ENCODE measurements around the gene KRTAP10-2.

Gene KRTAP10-2

DNA sequence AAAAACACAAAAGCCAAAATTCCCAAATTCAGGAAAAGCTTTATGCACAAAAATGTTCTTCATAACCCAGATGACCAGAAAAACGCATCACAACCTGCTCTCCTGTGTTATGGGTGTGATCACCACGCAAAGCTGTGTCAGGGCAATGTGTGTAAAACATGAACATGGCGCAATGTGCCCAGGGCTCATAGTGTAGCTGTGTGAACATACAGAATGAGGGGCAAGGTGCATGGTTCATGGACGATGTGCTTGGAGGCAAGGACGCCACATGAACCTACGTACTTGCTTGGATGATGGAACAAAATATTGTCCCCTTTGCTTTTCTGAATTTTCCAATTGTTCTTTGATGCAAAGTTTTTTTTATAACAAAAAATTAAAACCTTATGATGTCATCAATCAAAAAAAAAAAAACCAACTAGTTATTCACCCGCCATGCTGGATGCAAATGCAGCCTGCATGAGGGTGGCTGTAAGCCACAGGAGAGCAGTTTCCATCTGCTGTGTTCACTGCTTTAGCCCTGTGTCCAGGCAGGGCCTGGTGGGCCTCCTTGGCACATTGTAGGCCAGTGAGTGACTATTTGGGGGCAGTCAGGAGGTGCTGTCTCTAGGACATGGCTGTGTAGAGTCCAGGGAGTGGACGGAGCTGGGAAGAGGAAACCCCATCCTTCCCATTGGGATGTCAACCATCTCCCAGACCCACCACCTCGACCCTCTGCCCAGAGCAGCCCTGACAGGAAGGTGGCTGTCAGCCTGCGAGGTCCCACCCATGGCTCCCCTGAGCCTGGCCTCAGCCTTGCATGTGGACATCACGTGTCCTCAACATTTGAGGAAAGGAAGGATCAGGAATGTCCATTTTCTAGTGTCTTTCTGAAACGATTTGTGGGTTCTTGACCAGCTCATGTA lies 25.0 kb downstream of the KRTAP10-2 start:
- no peak for DNase-seq (ENCODE audit: low read depth in 2 of 2)

DNA sequence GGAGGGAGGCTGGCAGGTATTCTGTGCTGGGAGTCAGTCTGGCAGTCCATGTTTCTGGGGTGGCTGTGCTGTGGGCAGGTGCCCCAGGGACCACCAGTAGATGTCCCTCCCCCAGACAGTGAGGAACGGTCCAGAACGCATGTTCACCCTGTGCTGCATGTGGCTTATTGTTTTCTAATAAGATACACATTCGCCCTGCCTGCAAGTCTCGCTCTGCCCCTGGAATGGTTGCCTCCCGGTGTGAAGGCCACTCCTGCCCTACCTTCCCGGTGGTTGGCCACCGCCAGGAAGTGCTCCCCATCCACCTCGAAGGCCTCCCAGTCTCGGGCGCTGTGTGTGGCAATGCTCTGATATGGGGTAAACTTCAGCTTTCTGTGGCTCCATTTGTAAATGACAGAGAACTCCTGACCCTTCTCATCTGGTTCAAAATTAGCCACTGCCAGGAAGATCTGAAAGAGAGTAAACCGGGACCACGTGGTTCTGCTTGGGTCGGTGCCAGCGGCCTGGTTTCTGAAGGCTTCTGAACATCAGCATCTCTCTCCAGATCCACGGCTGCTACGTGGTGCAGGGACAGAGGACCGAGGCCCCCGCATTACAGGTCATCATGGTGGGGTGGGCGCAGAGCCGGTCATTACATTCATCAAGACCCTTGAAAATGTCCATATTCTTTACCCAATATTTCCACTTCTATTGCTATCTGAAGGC lies 25.8 kb downstream of the KRTAP10-2 start:
- no peak for DNase-seq (ENCODE audit: low read depth in 2 of 2)

DNA sequence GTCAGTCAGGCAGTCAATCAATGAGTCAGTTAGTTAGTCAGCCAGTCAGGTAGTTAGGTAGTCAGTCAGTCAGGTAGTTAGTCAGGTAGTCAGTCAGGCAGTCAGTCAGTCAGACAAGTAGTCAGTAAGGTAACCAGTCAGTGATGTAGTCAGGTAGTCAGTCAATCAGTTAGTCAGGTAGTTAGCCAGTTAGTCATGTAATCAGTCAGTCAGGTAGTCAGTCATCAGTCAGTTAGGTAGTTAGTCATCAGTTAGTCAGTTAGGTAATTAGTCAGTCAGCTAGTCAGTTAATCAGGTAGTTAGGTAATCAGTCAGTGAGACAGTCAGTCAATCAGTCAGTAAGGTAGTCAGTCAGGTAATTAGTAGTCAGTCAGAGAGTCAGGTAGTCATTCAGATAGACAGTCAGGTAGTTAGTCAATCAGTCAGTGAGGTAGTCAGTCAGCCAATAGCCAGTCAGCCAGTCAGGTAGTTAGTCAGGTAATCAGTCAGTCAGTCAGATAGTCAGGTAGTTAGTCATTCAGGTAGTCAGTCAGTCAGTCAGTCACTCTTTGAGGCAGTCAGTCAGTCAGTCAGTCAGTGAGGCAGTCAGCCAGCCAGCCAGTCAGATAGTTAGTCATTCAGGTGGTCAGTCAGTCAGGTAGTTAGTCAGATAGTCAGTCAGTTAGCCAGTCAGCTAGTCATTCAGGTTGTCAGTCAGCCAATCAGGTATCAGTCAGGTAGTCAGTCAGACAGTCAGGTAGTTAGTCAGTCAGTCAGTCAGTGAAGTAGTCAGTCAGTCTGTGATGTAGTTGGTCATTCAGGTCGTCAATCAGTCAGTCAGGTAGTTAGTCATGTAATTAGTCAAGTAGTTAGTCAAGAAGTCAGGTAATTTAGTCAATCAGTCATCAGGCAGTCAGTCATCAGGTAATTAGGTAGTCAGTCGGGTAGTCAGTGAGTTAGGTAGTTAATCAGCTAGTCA lies 26.6 kb downstream of the KRTAP10-2 start:
- DNase-seq (ENCODE audit: low read depth in 2 of 2) = no peak

DNA sequence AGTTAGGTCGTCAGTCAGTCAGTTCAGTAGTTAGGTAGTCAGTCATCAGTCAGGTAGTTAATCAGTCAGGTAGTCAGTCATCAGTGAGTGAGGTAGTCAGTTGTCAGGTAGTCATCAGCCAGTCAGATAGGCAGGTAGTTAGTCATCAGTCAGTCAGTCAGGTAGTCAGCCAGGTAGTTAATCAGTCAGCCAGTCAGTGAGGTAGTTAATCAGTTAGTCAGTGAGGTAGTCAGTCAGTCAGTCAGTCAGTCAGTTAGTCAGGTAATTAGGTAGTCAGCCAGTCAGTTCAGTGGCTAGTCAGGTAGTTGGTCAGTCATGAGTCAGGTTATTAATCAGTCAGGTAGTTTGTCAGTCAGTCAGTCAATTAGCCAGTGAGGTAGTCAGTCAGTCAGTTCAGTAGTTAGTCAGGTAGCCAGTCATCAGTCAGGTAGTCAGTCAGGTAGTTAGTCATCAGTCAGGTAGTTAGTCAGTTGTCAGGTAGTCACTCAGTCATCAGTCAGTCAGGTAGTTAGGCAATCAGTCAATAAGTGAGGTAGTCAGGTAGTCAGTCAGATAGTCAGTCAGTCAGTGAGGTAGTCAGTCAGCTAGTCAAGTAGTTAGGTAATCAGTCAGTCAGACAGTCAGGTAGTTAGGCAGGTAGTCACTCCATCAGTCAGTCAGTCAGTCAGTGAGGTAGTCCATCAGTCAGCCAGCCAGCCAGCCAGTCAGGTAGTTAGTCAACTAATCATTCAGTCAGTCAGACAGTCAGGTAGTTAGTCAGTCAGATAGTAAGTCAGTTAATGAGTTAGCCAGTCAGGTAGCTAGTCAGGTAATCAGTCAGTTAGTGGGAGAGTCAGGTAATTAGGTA lies 27.5 kb downstream of the KRTAP10-2 start:
- no peak for DNase-seq (ENCODE audit: low read depth in 2 of 2)

- no peak for DNase-seq (ENCODE audit: low read depth in 2 of 2)
Observed at GRCh38 chr21:44522753-44523204, 28.5 kb downstream of the KRTAP10-2 start.

DNA sequence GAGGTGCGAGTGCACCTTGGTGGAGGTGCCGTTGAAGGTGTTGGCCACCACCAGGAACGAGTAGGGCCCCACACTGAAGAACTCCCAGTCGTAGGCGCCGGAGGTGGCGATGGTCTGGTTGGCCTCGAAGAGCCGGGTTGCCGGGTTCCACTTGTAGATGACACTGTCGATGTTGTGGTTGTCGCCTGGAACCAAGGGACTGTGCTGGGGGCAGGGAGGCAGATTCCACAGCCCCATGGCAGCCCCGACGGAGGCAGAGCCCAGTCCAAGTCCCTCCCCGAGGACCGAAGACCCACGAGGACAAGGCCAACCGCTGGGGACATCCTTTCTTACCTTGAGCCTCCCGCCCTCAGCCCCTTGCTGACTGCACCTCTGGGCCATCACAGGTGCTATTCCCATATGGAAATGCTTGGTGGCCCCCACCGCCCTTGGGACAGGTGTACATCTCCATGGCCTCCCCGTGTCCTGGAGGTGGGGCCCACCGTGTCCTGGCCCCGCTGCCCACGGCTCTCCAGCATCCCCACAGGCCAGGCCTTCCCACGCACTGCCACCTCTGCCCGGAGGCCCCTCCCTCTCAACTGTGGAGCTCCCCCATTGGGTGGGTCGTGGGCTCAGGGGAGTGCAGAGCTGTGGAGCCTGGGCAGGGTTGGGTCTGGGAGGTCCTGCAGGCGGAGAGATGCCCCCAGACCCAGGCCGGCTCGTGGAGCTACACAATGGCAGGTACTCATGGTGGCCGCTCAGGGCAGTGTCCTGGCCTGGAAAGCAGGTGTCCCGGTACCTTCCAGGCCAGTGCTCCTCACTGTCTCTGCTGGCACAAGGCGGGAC lies 29.2 kb downstream of the KRTAP10-2 start:
- no peak for DNase-seq (ENCODE audit: low read depth in 2 of 2)

- DNase-seq (ENCODE audit: low read depth in 2 of 2) = no peak
Observed at GRCh38 chr21:44521301-44521927, 29.9 kb downstream of the KRTAP10-2 start.

DNA sequence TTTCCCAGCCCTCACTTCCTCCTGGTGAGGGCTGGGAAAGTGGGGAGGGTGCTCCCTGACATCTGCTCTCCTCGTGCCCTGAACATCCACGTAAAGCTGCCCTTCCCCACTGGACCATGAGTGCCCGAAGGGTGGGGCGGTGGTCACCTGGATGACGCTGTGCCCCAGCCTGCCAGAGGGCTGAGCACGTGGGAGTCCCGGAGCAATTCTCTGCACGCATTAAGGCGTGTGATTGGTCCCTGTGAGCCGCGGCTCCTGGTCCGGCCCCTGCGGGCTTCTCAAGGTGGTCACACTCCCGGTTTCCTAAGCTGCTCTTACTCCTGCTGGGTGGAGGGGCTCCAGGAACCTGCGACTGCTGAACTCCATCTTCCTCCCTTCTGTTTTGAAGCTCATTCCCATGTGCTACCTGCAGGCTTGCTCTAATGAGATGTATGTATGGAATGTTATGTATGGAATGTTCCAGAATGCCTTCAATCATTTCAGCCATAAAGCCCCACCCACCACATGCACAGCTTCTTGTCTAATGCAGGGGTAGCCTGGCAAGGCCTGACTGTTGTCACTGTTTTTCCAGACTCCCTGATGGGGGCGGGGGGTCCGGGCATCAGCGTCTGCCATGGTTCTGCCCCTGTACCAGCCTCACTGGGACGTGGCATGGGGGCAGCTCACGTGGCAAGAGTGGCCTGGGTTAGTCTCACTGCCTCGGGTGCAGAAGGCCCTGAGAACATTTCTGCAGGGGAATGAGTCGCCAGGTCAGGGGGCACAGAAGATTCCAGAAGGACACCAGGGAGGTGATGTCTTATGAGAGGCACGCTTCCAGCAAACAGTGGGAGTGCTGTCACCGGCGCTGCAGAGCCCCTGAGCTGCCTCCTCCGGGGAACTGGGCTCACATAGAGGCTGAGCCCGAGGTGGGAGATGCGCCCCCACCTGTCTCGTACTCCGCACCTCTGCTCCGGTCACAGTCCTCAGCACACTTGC lies 30.7 kb downstream of the KRTAP10-2 start:
- DNase-seq (ENCODE audit: low read depth in 2 of 2) = no peak

DNA sequence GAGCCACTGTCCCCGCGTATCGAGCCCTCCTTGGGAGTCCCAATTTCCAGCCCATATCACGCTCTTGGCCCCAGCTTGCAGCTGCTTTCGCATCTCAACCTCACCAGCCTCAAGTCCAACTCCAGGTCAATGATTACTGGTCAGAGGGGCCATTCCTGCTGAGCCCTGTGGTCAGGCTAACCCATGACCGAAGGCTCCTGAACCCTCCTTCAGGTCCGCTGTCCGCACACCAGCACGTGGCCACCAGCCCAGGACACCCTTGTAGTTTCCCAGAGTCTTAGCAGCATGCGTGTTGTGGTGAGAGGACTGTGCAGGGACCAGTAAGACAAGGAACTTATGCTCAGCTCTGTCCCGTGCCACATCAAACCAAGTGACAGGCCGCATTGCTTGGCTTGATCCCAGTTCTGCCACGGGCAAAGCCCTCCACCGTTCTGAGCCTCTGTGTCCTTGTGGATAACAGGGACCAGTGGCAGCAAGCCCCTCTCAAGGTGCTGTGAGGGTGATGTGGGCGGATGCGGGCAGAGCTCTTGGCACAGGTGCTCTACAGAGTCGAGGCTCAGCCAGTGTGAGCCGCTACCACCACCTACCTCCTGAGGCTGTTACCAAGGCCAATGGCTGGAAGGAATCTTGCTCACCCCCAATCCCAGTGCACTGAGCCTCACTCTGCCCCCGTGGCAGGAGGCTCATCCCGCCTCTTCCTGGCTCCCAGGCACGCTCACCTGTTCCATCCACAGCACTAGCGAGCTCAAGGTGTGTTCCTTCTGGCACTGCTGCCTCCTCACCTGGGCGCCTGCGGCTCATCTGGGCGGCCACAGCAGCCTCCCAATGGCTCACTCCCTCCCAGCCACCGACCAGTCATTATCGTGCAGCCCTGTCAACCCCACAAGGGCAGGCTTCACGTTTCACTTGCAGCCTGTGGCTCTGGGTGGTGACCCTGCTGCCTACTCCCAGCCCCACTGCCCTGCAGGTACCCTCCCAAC lies 31.7 kb downstream of the KRTAP10-2 start:
- no peak for DNase-seq (ENCODE audit: low read depth in 2 of 2)

DNA sequence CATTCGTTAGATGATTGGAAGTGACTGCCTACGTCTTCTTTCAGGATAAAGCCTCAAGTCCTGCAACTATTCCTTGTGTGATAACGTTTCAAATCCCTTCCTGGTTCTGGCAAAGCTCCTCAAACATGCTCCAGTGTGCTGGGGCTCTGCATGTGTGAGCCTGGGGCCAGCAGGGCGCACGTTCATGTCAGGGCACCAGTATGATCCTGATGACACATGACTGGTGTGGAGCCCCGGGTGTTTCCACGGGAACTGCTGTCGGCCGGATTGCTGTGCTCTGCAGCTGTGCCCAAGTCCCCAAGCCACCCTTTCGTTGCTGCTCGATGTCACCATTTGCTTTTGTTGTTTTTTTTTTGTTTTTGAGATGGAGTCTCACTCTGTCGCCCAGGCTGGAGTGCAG lies 32.6 kb downstream of the KRTAP10-2 start:
- DNase-seq (ENCODE audit: low read depth in 2 of 2) = no peak

DNA sequence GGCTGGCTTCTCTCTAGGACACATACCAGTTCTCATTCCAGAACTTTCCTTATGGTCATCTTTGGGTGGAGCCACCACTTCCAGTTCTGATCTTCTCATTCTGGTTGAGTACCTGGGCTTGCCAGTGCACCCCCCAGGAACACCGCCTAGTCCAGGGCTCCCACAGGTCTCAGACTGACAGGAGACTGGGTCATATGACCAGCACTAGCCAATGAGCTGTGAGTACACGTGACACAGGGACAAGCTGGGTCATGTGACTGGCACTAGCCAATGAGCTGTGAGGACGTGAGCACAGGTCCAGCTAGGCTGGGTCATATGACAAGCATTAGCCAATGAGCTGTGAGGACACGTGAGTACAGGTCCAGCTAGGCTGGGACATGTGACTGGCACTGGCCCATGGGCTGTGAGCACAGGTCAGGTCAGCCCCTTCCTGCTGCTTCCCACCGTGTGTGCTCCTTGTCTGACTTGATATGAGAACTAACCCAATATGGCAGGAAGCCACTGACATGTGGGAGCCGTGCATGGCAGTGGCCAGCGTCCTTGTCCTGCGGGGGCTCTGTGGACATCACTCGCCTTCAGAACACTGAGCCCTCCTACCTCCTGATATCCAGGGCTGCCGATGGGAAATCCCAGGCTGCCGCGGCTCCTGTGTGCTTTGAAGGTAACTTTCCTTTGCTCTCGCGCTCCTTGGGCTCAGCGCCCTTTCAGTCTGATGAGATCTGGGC lies 34.0 kb downstream of the KRTAP10-2 start:
- DNase-seq (ENCODE audit: low read depth in 2 of 2) = no peak

GRCh38 chr21:44516828-44517174 lies 34.5 kb downstream of the KRTAP10-2 start:
- no peak for DNase-seq (ENCODE audit: low read depth in 2 of 2)

- no peak for DNase-seq (ENCODE audit: low read depth in 2 of 2)
Observed at GRCh38 chr21:44516342-44516741, 35.0 kb downstream of the KRTAP10-2 start.

DNA sequence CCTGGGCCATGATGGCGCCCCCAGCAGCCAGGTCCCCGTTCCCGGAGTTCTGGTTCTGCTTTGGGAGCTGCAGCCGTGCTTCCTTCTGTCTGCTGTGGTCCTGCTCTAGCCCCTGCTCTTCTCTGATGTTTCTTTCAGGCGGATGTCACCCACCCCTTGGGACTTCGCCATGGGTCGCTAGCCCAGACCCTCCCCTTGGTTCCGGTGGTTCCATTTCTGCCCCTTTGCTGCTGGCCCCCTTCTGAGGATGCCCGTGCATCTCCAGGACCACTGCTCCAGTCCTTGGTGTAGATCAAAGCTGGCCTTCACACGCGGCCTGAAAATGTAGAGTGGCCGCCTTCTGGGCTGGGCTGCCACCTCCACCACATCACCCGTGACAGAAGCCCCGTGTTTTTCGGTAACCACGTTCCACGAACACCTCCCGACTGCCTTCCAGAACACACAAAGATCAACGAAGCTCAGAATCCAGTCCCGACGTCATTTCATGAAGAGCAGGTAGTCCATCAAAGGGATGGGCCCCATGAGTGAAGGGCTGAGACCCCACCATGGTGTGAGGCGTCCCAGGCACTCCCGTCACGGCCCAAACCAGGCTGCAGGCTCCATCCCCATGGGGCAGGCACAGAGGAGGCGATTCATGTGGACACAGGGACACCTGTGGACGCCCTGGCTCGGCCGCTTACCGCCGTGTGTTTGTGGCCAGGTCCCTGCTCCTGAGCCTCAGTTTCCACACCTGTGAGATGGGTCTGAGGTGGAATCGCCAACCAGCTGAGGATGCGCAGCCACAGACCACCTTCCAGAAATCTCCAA lies 35.7 kb downstream of the KRTAP10-2 start:
- no peak for DNase-seq (ENCODE audit: low read depth in 2 of 2)

DNA sequence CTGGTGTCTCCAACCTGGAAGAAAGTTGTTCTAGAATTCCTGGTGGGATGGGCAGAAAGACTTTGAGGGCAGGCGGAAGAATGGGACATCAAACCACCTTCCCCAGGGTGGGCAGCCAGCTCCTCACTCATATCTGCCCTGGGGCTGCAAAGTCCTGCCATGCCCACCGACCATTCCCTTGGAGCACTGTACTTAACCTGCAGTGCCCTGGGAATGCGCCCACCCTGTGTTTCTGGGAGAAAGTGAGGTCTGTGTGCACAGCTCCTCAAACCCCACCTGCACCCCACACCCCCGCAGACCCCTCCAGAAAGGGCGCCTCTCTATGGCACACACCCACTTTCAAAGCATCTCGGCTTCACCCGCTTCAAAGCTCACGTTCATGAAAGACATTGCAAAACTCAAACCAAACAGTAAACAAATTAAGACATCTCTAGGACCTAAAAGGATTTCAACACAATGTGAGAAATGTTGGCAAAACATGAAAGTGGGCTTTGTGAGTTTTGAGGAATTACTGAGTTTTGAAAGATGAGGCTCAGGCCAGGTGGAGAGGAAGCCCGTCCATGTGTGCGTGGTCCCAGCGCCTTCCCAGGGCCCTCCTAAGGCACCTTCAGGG lies 36.5 kb downstream of the KRTAP10-2 start:
- no peak for DNase-seq (ENCODE audit: low read depth in 2 of 2)

Data from stimulated activated CD4-positive, alpha-beta T cell treated with anti-CD3 and anti-CD28 coated beads, Interleukin-1b, Interleukin-23, amount 100 ng/mL, for 1 hour (primary cell).